GM20000 (cell line): ENCODE results near the gene ATP13A5.

Source experiments
- DNase-seq: peaks from one replicate; pipeline ENCODE4 v3.0.0; 2012; ENCODE audit warnings: low spot score
- TF ChIP-seq, protein P1 (sequence below): IDR thresholded peaks from 2 replicates; pipeline ENCODE4 v1.5.1; 2012; ENCODE audit warnings: mild to moderate bottlenecking, control low read depth; ENCODE audit errors: extremely low read depth, missing control alignments

ATP13A5 gene

DNA sequence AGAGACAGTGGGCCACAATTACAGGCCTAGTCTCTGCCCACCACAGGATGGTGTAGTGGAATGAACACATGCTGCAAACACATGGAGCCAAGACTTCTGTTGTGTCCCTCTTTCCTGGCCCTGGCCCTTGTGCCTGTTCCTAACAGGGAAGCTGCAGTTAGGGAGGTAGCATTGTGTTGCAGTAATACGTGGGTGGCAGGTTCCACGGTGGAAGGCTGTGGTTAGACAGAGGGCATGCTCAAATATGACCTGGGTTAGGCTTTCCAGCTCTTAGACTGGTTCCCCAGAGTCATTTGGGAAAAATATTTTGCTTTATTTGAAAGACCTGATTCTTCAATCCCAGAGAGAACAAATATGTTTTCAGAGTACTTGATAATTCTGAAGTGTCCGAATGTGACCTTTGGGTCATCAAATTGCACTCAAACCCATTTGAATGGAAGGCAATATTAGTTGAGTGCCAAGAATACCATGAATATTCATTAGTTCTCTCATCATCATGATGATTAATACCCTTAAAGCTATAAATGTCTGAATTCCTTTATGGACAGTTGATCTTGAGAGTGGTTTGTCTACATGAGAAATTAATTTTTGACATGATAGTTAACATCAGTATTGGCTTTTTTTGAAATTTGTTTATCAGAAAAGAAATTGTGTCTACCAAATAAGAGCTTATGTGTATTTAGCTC lies 109.1 kb downstream of the ATP13A5 start:
- TF ChIP-seq, protein P1, sequence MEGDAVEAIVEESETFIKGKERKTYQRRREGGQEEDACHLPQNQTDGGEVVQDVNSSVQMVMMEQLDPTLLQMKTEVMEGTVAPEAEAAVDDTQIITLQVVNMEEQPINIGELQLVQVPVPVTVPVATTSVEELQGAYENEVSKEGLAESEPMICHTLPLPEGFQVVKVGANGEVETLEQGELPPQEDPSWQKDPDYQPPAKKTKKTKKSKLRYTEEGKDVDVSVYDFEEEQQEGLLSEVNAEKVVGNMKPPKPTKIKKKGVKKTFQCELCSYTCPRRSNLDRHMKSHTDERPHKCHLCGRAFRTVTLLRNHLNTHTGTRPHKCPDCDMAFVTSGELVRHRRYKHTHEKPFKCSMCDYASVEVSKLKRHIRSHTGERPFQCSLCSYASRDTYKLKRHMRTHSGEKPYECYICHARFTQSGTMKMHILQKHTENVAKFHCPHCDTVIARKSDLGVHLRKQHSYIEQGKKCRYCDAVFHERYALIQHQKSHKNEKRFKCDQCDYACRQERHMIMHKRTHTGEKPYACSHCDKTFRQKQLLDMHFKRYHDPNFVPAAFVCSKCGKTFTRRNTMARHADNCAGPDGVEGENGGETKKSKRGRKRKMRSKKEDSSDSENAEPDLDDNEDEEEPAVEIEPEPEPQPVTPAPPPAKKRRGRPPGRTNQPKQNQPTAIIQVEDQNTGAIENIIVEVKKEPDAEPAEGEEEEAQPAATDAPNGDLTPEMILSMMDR, result no peak
- DNase-seq, result no peak

DNA sequence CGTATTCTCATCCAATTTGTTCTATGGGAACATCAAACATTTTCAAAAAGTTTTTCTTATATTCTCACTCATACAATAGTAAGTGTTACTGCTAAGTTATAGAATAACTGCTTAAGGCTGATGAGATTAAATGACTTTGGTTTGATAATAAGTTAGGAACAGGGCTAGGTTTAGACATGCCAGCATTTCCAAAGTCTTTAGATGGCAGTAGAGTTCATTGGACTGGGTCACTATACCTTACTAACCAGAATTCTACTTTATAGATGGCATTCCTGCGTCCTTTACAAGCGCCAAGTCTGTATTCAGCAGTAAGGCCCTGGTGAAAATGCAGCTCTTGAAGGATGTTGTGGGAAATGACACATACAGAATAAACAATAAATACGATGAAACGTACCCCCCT lies 115.8 kb downstream of the ATP13A5 start:
- TF ChIP-seq, protein P1, result no peak
- DNase-seq, result no peak

DNA sequence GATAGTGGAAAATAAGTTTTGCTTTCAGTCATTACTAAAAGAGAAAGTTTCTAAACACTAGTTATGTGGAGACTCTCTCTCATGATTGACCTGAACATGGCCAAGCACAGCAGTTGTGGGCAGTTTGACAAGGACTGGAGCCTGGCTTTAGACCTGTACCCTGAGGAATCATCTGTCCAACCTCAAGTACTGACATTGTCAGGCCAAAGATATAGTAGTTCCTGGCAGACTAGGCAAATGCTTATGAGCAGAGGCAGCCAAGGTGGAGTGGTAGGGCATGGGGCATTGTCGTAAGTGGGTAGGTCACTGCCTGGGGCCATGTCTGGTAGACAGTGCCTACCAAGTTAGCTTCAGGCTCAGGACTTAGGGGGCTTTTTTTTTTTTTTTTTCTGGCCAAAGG lies 116.6 kb downstream of the ATP13A5 start:
- TF ChIP-seq, protein P1, result no peak

DNA sequence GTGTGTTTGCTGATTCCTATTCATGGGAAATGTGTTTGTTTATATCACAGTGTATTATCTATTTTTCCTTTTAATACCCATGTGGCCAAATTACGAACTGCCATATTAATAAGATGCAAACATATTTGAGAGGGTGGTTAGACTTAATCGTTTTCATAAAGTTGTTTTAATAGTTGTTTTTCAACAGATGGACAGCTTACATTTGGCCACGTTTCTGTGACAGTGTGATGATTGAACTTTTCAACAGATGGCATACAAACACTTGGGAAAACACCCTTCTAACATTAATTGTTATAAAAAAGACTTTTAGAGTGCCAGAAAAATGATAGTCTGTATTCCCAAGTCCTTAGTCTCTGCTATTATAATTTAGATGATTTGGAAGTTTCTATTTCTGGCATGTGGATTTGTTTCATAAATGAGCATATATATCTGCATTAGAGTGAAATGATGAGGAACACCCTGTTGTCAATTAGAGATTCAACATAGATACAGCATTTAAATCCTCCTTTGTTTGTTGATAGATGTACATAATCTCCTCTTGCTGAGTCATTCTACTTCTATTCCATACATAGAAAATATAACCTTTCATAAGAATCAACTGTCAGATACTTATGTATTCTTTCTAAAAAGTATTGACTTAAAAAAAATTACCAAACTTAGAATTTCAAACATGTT lies 124.4 kb downstream of the ATP13A5 start:
- no peak for DNase-seq
- TF ChIP-seq, protein P1, result no peak

More for the DNA sequence above, 116.6 kb downstream of the ATP13A5 start:
- no peak for DNase-seq

DNA sequence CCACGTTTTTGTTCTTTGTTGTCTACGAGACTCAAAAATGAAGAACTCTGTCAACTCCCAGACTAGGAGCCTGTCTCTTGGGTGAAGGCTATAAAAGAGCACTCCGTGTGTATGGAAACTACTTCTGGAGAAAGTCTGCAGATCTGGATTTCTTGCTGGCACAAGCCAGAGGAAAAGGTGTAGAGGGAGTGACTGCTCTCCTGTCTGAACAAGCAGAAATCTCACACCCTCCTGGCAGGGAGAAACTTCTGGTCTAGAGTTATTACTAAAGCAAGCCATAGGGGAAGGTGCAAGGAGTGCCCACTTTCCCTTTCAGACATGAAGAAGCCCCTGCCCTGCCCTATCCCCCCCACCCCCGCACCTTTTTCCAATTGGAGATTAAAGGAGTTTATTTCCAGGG lies 128.1 kb downstream of the ATP13A5 start:
- TF ChIP-seq, protein P1, result no peak
- no peak for DNase-seq

DNA sequence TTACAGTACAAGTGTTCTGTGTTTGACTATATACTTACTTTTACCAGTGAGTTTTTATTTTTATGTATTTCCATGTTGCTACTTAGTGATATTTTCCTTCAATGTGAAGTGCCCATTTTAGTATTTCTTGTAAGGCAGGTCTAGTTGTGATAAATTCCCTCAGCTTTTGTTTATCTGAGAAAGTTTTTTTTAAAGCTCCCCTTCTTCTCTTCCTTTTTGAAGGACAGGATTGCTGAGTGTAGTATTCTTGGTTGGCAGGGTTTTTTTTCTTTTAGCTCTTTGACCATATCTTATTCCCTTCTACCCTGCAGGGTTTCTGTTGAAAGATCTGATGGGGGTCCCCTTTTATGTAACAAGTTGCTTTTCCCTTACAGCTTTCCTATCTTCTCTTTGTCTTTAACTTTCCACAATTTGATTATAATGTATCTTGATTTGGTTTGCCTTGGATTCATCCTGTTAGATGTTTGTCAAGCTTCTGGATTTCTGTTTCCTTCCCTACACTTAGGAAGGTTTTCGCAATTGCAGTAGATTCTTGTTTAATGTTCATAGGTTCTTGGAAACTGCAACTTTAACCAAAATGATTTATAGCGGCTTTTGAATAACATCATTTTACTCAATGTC lies 129.6 kb downstream of the ATP13A5 start:
- TF ChIP-seq, protein P1, result no peak
- no peak for DNase-seq

DNA sequence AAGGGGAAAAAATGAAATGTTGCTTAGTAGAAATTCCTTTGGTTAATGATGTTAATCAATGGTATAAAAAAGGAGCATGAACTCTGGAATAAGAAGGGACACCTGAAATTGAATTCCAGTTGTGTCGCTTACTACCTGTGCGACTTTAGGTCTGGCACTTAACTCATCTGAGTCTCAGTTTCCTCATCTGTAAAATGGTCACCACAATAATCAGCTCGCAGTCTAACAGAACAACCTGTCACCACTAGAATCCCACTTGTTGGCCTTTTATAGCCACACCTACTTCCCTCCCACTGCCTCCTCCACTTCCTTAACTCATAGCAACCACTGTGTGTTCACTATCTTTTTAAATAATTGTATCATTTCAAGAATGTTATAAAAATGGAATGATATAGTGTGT lies 135.0 kb downstream of the ATP13A5 start:
- DNase-seq, result no peak
- TF ChIP-seq, protein P1, result no peak
